Neural crest cell (in vitro differentiated cells): ENCODE data around the gene DNAL4. TPM values are rescaled to one million over a fixed set of nuclear protein-coding genes. Genes with fewer than 3 reads are reported as not detected.

Experiments used
- DNase-seq: peaks from one replicate; pipeline ENCODE4 v3.0.0; 2021; ENCODE audit warnings: low read depth, mixed read lengths, low spot score
- H3K27ac Mint-ChIP-seq: one replicate; pipeline ENCODE4 v1.8.0; 2021; ENCODE audit warnings: mild to moderate bottlenecking, mixed read lengths; ENCODE audit not compliant: unreplicated experiment
- H3K27me3 Mint-ChIP-seq: 2 replicates; pipeline ENCODE4 v1.8.0; 2021; ENCODE audit warnings: low read depth, mild to moderate bottlenecking, mixed read lengths
- H3K36me3 Mint-ChIP-seq: 2 replicates; pipeline ENCODE4 v1.8.0; 2021; ENCODE audit warnings: low read depth, mild to moderate bottlenecking, mixed read lengths
- H3K4me1 Mint-ChIP-seq: 2 replicates; pipeline ENCODE4 v1.8.0; 2021; ENCODE audit warnings: mixed read lengths
- H3K4me3 Mint-ChIP-seq: one replicate; pipeline ENCODE4 v1.8.0; 2021; ENCODE audit warnings: mild to moderate bottlenecking, mixed read lengths
- H3K9me3 Mint-ChIP-seq: 2 replicates; pipeline ENCODE4 v1.8.0; 2021; ENCODE audit warnings: mixed read lengths
- total RNA-seq: library from RNA; stranded (reverse); gene quantifications from 2 replicates; pipeline ENCODE4 v1.2.1, GENCODE V29; 2021
- TF ChIP-seq, protein P1 (sequence below): fragments of 200-600 bp; sonication (generic); conservative IDR thresholded peaks from 2 replicates; pipeline ENCODE4 v1.5.0; 2021; ENCODE audit warnings: antibody characterized with exemption, mild to moderate bottlenecking

DNAL4 gene
- total RNA-seq, 1 donor from 2014 or later: 18.9 TPM

DNA sequence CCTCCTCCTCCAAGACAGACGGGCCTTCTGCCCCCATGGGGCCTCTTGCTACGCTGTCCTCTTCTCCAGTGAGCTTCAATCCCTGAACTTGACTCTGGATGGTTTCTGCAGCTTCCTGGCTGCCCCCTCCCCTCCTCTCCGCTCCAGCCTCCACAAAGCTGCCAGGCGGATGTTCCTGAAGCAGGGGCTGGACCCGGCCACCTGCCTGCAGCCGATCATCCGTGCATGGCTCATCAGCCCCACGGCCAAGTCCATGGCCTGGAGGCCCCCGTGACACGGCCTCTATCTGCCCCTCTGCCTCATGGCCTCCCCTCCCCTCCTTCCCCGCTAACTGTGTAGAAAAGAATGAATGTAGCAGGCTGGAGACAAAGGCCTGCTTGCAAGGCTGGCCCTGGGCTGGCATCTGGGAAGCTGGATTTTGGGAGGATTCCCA is 31.4 kb downstream of the DNAL4 start:
- Mint-ChIP-seq H3K4me1 (peaks cover 13% of the 10 kb centered on the region), H3K27me3 (no peaks in the 10 kb centered on the region), H3K36me3 (no peaks in the 10 kb centered on the region), H3K4me3 (no peak overlapping the region), H3K9me3 (no peaks in the 10 kb centered on the region), H3K27ac (no peak overlapping the region)
- TF ChIP-seq, protein P1, sequence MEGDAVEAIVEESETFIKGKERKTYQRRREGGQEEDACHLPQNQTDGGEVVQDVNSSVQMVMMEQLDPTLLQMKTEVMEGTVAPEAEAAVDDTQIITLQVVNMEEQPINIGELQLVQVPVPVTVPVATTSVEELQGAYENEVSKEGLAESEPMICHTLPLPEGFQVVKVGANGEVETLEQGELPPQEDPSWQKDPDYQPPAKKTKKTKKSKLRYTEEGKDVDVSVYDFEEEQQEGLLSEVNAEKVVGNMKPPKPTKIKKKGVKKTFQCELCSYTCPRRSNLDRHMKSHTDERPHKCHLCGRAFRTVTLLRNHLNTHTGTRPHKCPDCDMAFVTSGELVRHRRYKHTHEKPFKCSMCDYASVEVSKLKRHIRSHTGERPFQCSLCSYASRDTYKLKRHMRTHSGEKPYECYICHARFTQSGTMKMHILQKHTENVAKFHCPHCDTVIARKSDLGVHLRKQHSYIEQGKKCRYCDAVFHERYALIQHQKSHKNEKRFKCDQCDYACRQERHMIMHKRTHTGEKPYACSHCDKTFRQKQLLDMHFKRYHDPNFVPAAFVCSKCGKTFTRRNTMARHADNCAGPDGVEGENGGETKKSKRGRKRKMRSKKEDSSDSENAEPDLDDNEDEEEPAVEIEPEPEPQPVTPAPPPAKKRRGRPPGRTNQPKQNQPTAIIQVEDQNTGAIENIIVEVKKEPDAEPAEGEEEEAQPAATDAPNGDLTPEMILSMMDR: no peak
- no peak for DNase-seq

DNA sequence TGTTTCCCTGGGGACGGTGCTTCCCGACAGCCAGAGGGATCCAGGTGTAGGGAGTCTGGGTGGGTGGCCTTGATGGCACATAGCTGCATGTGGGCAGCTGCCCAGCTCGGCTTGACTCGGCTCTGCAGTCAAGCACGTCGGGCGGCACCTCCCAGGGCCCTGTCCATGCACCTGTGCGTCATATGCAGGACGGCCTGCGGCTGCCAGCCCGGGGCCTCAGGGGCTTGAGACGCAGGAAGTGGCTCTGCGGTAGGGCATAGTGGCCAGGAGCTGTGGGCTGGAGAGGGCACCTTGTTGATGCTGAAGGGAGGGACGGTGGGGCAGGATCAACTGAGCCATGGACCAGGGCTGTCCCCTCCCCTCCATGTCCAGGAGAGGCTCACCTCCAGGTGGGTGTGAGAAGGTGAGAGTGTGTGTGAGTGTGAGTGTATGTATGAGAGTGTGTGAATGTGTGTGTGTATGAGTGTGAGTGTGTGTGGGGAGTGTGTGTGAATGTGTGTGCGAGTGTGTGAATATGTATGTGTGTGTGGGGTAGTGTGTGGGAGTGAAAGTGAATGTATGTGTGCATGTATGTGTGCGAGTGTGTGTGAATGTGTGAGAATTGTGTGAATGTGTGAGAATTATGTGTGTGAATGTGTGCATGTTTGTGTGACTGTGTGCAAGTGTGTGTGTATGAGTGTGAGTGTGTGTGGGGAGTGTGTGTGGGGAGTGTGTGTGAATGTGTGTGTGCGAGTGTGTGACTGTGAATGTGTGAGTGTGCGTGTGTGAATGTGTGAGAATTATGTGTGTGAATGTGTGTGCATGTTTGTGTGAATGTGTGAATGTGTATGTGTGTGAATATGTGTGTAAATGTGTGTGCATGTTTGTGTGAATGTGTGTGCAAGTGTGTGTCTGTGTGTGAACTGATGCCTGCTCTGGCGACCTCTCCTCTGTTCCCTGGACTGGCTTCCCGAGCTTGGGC is 32.5 kb downstream of the DNAL4 start:
- Mint-ChIP-seq H3K9me3 (no peaks in the 10 kb centered on the region), H3K27me3 (no peaks in the 10 kb centered on the region), H3K4me3 (no peak overlapping the region), H3K4me1 (peaks cover 19% of the 10 kb centered on the region), H3K27ac (no peak overlapping the region), H3K36me3 (no peaks in the 10 kb centered on the region)
- no peak for DNase-seq
- TF ChIP-seq, protein P1: no peak

DNA sequence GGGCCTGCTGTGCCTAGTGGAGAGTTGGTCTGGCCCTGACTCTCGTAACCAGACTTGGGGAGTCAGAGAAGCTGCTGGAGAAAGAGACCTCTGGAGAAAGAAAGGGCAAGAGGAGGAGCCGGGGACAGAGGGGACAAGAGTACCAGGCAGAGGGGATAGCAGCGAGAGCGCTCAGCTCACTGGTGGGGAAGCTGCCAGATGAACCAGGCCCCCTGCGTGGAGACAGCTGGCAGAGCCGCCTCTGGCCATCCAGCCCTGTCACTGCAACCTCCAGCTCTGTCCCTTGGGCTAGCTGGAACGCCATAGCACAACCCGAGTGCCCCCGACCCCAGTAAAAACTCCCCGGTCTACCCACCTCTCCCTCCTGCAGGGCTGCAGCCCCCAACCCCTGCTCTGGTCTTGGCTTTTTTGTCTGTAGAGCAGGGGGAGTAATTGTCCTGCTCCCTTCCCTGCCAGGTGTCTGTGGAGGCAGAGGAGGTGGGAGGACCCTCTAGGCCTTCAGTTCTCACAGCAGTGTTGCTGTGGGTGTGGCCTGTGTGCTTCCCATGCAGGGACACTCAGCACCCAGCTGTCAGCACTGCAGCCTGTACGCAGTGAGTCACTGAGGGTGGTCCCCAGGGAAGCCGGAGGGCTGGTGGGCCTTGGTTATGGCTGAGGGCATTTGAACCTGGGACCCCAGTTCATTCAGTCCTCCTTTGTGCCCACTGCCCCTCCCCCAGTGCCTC is 33.3 kb downstream of the DNAL4 start:
- peak overlapping the region; percentile 38 for H3K4me3 Mint-ChIP-seq
- TF ChIP-seq, protein P1: no peak
- peak overlapping the region; percentile 67 for H3K27ac Mint-ChIP-seq
- H3K36me3 Mint-ChIP-seq: no peaks in the 10 kb centered on the region
- peaks cover 20% of the 10 kb centered on the region for H3K4me1 Mint-ChIP-seq
- H3K27me3 Mint-ChIP-seq: no peaks in the 10 kb centered on the region
- H3K9me3 Mint-ChIP-seq: no peaks in the 10 kb centered on the region
- DNase-seq: no peak

DNA sequence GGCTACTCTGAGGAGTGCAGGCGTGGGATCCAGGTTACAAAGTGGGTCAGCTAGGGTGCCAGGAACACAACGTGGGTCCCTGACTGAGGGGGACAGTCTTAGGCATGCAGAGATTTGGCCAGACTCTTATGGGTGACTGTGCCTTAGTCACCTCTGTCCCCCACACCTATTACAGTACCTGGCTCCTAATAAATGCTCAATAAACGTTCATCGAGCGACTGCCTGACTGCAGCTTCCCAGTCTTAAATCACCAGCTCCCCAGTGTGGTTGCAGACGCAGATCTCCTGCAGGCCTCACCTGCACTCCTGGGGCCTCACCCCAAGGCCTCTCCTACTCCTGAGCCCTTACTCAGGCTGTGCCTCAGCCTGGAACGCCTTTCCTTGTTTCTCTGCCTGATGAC is 34.9 kb downstream of the DNAL4 start:
- H3K4me1 Mint-ChIP-seq: peaks cover 31% of the 10 kb centered on the region
- H3K27me3 Mint-ChIP-seq: no peaks in the 10 kb centered on the region
- H3K27ac Mint-ChIP-seq: no peak overlapping the region
- H3K9me3 Mint-ChIP-seq: no peaks in the 10 kb centered on the region
- DNase-seq: no peak
- peak overlapping the region; percentile 74 for H3K4me3 Mint-ChIP-seq
- no peaks in the 10 kb centered on the region for H3K36me3 Mint-ChIP-seq
- TF ChIP-seq, protein P1: no peak

DNA sequence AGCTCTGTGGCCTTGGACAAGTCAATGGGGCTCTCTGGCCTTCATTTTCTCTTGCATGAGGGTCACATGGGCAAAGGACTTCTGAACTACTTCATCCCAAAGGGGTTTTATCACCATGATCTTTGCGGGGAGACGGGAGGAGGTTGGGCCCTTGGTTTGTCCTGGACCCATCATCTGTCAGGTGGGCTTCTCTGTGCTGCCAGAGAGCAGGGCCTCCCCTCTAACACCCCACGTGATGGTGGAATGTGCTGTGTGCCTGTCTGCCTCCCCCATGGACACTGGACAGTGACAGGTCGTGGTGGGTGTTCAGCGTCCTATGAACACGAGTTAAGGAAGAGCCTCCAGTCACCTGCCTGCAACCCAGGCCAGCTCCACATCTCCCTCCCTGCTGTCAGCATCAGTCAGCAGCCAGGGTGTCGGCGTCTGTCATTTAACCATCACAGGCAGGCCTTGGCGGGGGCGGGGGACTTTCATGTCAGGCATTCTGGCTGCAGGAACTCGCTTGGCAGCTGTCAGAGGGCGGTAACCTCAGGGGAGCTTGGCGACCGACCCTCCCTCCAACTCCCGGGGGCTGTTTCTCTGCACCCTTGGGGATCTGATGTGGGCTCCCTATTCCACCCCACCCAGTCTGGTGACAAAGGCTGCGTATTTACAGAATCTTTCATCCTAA is 35.5 kb downstream of the DNAL4 start:
- no peak for DNase-seq
- Mint-ChIP-seq H3K9me3 (no peaks in the 10 kb centered on the region), H3K27me3 (no peaks in the 10 kb centered on the region), H3K27ac (no peak overlapping the region), H3K4me1 (peaks cover 37% of the 10 kb centered on the region), H3K36me3 (no peaks in the 10 kb centered on the region), H3K4me3 (peak overlapping the region; percentile 49)
- TF ChIP-seq, protein P1: no peak
